HG02943 (cell line): ENCODE measurements around the gene IL6R.

Experiments used
- ATAC-seq: cut with Tn5 transposase; IDR thresholded peaks from one replicate; pipeline ENCODE4 v1.9.1; 2021; ENCODE audit warnings: mild to moderate bottlenecking, low read depth, moderate library complexity; ENCODE audit not compliant: unreplicated experiment

The IL6R gene

DNA sequence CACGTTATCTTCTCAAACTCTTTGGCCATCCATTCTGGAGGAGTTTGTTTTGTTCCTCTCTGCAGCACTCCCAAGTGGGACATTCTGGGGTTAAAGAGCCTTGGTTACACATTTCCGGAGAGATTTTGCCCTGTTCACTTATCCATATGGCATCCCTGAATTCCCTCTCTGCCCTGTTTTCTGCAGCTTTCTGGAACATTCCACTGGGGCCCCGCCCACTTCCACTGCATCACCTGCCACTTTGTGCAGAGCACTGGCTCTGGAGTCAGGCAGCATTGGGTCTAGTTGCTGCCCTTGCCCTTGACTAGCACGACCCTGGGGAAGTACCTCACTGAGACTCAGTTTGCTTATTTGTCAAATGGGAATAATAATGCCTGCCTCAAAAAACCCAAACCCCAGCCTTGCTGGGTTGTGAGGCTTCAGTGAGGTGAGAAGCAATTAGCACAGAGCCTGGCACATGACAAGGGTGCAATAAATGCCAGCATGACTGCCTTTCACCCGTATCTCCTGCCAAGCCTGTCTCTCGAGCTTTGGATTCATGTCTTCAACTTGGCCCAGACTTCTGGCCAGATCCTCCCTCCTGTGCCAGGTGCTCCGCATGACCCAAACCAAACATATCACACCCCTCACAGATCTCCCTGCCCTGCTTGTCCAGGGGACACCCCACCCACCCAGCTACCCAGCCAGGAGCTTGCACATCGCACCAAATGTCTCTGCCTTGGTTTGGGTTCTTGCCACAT is 38.3 kb downstream of the IL6R start:
- no peak for ATAC-seq

DNA sequence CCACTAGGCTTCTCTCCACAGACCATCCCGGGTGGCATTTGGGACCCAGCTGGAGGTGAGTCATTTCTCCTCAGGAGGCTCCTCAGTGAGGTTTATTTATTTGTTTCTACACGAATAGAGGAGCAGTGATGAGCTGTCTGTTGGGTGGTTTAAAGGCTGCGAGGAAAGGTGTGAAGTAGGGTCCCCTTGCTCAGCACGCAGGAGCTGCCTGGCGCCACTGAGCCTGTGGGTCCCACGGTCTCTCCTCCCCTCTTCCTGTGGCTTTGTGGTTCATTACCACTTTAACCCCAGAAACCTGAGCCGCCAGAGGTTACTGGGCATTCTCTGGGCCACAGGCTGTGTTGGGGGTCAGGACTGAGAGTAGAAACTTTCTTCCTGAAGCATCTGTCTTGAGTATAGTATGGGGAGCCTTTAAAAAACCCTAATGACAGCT is 39.9 kb downstream of the IL6R start:
- ATAC-seq, result peak; percentile 69

DNA sequence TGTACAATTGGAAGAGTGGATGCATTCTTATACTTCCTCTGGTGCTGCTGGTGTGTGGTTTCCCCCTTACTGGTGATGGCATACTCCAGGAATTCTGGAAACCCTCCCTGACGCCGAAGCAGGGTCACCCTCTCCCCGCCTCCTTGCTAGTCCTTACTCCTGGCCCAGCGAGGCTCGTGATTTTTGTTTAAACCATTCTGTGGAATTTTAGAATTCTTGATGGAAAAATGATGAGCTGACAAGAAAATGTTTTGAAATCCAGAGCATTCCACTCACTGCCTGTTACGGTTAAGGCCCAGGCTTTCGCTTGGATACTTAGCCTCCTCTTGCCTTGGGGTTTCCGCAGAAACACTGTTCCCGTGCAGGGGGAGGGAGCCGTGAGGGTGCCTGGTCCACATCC is 41.1 kb downstream of the IL6R start:
- ATAC-seq, result no peak

DNA sequence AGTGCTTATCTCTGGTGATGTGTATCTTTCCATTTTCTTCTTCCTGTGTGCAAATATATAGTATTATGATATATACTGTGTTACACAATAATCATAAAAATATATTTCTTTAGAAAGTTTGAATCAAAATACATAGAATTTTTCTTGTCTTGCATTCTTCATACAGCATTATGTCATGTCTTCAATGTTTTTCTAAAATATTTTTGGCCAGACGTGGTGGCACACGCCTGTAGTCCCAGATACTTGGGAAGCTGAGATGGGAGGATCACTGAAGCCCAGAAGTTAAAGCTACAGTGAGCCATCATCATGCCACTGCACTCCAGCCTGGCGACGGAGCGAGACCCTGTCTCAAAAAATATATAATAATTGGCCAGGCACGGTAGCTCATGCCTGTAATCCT is 41.6 kb downstream of the IL6R start:
- no peak for ATAC-seq

DNA sequence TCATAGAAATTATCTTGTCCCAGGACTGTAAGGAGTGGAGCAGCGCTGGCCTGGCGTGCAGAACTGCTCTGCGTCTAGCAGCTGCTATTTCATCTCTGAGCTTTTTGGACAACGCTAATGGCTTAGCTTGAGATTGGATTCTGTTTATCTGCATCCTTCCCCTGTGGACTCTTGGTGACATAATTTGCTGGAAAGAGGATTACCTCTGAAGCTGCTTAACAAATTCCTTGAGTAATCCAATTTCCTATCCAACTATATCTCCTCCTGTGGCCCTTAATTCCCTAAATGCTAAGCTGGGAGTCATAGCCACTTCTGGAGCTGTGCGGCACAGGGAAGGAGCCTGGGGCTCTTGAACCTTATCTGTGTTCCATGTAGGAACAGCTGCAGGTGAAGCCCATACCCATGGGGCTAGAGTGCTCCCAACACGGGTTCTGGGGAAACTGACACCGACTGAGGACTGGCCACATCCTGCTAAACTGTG is 43.2 kb downstream of the IL6R start:
- ATAC-seq, result no peak

DNA sequence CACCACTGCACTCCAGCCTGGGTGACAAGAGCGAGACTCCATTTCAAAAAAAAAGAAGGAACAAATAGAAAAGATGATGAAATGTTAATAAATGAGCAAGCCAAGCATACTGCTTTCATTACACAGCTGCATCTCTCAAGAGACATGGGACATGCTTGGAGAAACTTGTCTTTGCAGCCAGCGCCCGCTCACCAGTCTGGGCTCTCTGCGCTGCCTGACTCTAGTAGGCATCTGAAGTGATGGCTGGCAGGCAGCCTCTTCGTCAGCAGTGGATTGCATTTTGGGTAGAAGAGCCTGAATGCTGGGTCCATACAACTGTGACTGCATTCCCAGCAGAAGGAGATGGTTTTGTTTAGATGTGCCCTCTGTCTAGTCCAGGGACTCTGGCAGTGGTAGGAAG is 48.0 kb downstream of the IL6R start:
- ATAC-seq, result no peak

DNA sequence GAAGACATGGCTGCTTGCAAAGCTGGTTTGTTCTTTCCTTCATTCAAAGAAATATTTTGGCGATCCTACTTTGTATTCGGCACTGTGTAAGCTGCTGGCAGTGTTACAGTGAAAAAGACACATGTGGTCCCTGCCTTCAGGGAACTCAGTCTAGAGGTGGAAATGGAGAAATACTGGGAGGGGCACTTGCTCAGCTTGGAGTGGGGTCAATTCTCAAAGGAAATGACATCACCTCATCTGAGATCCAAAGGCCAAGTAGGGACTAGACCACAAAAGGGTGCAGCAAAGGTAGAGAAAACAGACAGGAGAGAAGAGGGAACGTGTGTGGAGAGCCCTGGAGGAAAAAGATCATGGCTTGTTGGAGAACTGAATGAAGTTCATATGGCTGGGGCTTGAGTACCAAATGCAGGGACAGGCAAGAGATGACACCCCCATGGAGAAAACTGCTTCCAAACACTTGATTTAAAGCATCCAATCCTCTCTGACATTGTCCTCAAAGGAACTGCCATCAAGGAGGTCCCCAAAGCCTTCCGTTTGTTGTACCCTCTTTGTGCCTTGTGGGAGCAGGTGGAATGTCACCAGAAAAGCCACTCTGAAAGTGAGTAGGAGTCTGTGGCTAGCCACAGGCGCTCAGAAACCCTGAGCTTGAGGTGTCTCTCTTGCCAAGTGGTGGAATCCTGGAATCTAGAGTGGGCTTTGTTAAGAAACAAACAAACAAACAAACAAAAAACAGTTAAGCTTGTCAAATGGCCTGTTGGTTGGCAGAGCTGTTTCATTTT is 48.6 kb downstream of the IL6R start:
- no peak for ATAC-seq

DNA sequence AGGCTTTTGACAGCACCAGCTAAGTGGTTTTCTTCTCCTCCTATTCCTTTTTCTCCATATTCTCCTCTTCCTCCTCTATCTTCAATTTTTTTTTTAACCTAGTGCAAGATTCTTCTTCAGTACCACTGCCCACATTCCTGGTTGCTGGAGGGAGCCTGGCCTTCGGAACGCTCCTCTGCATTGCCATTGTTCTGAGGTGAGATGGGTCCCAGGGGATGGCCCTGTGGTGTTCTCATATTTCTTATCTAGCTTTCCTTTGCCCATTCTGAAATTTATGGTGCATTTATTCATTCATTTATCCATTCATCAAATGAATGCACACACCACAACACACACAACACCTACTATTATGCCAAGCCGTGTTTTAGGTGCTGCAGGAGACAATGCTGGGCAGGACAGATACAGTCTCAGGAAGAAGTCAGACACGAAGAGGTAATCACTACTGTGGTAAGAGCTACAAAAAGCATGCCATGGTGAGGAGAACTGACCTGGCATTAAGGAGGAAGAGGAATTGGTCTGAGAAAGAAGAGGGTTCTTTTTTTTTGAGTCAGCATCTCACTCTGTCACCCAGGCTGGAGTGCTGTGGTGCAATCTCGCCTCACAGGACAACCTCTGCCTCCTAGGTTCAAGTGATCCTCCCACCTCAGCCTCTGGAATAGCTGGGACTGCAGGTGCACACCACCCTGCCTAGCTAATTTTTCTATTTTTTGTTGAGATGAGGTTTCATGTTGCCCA is 49.4 kb downstream of the IL6R start:
- no peak for ATAC-seq

DNA sequence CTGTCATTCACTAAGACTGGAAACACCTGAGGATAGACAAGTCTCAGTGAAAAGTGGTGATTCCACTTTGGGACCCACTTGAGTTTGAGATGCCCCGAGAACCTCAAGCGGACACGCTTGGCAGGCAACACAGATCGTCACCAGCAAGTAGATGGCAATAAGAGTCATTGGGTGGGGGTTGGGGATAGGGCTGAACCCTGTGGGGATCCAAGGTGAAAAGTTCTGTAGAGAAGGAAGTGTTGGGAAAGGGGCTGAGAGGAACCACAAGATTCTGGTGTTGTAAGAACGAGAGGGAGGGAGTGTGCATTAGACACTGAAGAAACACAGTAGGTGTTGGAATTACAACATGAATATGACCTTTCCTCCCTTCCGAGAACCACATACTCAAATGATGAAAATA is 51.5 kb downstream of the IL6R start:
- ATAC-seq, result no peak

DNA sequence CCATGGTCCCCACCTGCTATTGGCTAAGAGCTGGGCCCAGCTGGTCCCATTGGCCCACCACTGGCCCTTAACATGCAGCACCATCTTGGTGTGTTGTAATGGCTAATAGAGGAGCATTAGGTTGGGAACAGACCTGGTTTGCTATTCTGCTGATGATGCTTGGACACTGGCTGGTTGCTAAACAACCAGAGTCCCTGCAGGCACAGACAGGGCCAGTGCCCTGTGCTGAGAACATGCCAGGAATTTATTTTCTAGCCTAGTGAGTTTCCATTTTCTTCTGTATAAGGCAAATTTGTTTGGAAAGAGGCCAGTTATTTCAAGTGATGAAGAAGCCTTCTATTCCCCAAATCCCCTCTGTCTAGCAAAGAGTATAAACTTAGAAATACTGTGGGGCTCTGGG is 53.9 kb downstream of the IL6R start:
- no peak for ATAC-seq

DNA sequence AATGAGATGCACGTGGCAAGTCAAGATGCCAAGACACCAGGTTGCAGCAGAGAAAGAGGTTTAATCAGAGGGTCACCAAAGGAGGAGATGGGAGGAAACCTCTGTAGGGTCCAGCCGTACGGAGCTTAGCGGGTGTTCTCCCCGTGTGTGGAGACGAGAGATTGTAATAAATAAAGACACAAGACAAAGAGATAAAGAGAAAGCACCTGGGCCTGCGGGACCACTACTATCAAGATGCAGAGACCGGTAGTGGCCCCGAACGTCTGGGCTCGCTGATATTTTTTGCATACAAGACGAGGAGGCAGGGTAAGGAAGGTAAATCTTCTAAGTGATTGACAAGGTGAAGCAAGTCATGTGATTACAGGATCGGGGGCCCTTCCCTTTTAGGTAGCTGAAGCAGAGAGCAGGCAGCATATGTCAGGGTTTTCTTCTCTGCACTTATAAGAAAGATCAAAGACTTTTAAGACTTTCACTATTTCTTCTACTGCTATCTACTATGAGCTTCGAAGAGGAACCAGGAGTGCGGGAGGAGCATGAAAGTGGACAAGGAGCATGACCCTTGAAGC is 55.6 kb downstream of the IL6R start:
- no peak for ATAC-seq

DNA sequence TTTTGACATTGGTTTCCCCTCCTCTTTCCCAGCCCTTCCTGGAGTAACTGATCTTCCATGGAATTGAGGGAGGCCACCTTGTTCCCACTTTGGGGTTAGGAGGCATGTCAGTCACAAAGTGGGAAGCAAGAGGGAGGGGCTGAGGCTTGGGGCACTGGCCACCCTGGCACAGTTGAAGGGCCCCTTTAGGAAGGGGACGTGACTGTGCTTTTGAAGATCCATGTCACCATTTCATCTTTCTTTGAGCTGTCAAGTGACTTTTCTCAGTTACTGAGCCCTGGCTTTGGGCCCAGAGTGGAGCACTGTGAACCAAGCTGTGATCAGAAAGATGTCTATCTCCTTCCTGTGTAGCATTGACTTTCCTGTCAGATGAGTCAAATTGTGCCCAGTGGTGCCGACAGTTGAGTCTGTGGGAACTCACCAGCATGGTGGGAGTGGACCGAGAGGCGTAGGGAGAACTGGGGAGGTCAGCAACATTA is 58.4 kb downstream of the IL6R start:
- ATAC-seq, result no peak

DNA sequence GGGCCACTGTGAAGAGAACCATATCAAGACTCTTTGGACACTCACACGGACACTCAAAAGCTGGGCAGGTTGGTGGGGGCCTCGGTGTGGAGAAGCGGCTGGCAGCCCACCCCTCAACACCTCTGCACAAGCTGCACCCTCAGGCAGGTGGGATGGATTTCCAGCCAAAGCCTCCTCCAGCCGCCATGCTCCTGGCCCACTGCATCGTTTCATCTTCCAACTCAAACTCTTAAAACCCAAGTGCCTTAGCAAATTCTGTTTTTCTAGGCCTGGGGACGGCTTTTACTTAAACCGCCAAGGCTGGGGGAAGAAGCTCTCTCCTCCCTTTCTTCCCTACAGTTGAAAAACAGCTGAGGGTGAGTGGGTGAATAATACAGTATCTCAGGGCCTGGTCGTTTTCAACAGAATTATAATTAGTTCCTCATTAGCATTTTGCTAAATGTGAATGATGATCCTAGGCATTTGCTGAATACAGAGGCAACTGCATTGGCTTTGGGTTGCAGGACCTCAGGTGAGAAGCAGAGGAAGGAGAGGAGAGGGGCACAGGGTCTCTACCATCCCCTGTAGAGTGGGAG is 60.6 kb downstream of the IL6R start:
- ATAC-seq, result no peak

DNA sequence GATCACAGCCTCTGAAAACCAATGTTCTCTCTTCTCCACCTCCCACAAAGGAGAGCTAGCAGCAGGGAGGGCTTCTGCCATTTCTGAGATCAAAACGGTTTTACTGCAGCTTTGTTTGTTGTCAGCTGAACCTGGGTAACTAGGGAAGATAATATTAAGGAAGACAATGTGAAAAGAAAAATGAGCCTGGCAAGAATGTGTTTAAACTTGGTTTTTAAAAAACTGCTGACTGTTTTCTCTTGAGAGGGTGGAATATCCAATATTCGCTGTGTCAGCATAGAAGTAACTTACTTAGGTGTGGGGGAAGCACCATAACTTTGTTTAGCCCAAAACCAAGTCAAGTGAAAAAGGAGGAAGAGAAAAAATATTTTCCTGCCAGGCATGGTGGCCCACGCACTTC is 61.1 kb downstream of the IL6R start:
- ATAC-seq, result no peak

DNA sequence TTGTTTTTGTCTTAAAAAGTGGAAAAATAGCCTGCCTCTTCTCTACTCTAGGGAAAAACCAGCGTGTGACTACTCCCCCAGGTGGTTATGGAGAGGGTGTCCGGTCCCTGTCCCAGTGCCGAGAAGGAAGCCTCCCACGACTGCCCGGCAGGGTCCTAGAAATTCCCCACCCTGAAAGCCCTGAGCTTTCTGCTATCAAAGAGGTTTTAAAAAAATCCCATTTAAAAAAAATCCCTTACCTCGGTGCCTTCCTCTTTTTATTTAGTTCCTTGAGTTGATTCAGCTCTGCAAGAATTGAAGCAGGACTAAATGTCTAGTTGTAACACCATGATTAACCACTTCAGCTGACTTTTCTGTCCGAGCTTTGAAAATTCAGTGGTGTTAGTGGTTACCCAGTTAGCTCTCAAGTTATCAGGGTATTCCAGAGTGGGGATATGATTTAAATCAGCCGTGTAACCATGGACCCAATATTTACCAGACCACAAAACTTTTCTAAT is 61.8 kb downstream of the IL6R start:
- no peak for ATAC-seq

DNA sequence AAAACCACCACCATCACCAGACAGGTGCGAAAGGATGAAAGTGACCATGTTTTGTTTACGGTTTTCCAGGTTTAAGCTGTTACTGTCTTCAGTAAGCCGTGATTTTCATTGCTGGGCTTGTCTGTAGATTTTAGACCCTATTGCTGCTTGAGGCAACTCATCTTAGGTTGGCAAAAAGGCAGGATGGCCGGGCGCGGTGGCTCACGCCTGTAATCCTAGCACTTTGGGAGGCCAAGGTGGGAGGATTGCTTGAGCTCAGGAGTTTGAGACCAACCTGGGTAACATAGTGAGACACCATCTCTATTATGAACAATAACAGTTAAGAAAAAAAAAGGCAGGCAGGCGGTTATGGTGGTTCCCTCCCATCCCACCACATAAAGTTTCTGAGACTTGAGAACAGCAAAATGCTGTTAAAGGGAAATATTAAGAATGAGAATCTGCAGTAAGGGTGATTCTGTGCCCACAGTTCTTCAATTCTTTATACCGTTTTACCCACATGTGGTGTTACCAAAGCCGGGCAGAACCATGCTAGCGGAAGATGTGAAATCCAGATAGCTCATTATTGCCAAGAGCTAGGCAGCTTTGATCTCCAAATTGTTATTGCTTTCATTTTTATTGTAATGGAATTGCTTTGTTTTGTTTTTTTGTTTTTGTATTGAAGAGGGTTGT is 62.4 kb downstream of the IL6R start:
- no peak for ATAC-seq

DNA sequence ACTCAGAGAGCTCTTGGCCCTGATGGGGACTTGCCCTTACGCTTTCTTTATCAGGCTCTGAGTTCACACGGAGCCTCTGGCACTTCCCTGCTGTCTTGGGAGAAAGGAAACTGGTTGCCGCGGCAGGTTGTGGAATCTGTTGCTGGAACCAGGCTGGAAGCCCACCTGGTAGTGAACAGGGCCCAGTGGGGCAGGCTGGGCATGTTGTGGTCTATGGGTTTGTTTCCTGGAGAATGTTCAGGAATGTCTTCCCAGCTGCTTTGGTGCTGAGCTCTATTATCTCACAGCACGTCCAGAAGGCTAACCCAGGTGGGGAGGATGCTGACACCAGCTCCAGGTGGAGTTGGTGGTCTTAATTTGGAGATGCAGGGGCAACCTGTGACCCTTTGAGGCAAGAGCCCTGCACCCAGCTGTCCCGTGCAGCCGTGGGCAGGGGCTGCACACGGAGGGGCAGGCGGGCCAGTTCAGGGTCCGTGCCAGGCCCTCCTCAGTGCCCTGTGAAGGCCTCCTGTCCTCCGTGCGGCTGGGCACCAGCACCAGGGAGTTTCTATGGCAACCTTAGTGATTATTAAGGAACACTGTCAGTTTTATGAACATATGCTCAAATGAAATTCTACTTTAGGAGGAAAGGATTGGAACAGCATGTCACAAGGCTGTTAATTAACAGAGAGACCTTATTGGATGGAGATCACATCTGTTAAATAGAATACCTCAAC is 63.5 kb downstream of the IL6R start:
- ATAC-seq, result no peak

DNA sequence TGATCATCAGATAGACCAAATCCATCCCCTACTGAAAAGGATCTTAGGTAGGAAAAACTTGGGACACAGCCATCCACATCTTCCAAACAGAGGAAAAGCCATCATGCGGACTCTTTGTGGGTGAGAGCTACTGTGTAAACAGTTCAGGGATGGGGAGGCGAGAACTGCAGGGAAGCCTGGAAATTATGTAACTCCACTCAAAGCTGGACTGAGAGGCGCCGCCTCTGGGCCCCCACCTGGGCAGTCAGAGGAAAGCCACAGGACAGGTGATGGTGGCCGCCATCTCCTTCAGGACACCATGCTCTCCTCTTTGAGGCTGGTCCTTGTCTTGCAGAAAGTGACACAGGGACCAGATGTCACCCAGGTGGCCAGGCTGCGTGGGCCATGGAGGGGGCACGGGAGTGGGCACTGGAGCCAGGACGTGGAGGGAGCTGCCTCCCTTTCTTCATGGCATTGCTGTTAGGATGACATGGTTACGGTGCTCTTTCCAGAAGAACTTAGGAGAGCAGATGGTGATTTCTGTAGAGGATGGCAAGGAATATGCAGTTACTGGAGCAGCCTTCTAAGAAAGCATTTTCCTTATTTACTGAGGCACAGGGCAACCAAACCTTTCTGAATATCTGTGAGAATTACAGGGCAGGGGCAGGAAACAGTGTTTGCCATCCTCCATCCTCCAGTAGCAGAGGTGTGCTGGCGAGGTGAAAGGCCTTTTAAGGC is 64.9 kb downstream of the IL6R start:
- ATAC-seq, result no peak
